Stimulated activated CD8-positive, alpha-beta memory T cell treated with anti-CD3 and anti-CD28 coated beads, Interleukin-7, amount 100 ng/mL, for 4 hours (primary cell): ENCODE data around the gene YARS1.

Experiments
- DNase-seq, 2 donors: peaks; one replicate each; pipeline ENCODE4 v3.0.0-alpha.2; 2020; ENCODE audit warnings: low read depth in 2 of 2

The YARS1 gene

GRCh38 chr1:32817159-32817814 is at the start of gene YARS1, which contains the start of gene S100PBP:
YARS1 (minus strand) TSS chr1:32817358; CDS start chr1:32817244, 114 bp downstream.
S100PBP (plus strand) TSS chr1:32817653; CDS start chr1:32826100, 8,447 bp downstream.
- DNase-seq, result peak; percentile 99

DNA sequence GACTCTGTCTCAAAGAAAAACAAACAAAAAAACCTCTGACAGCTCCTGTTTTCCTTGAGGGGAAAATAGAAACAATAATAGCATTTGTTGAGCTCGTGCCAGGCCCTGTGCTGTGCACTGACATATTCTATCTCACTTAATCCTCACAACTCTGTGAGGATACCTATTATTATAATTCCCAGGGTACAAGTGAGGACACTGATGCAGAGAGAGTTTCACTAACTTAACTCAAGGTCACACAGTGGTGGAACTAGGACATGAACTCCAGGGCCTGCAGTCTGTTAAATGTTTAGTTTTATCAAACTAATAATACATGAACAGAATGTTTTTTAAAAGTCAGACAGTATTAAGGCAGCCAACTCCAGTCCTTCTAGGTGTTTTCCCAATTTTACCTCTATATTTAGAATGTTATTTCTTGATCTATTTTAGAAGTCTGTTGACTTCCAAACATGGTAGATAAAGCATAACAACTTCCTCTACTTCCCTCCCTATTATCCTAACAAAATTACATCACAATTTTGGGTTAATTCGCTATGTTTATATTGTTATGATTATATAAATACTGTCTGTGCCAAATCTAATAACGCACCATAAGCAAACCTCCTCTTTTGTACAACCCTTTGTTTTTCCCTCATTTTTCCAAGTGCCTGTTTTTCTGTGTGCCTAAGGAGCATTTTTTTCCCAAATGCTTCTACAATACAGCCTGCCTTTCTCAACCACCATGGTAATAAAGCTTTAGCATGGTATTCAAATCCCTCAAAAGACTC is 48.7 kb upstream of the YARS1 start:
- no peak for DNase-seq

DNA sequence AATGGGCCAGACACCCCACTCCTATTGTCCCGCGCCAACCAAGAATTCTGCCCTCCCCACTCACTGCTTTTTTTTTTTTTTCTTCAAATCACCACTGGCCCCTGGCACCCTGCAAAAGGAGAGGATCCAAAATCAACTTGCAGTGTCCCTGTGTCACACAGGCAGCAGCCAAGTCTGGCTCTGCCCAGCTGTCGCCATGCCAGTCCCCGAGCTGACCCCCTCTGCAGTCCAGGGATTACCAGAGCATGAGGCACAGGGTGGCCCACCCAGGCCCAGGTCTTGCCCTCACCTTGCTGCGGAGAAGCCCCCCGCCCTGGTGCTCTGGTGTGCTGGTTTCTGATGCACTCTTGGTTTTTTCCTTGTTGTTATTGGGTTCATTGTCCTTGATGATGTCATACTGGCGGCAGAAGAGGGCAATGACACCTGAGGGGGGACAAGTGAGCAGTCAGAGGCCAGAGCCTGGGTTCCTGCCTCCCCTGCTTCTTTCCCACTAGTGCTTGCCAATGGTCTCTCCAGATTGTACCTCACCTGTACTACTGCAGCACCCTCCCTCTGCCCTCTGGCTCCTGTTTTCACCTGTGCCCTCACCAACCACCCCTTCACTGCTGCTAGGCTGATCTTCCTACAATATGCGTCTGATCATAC is 47.3 kb upstream of the YARS1 start:
- DNase-seq, result no peak

- no peak for DNase-seq
Observed at GRCh38 chr1:32863881-32864245, 46.7 kb upstream of the YARS1 start.

- no peak for DNase-seq
Observed at GRCh38 chr1:32863218-32863880, 46.2 kb upstream of the YARS1 start.

GRCh38 chr1:32861904-32862695 is 44.9 kb upstream of the YARS1 start:
- DNase-seq, result no peak

GRCh38 chr1:32860566-32860965 is 43.4 kb upstream of the YARS1 start:
- DNase-seq, result no peak

GRCh38 chr1:32859915-32860314 is 42.8 kb upstream of the YARS1 start:
- no peak for DNase-seq

- DNase-seq, result no peak
Observed at GRCh38 chr1:32858791-32859190, 41.6 kb upstream of the YARS1 start.

DNA sequence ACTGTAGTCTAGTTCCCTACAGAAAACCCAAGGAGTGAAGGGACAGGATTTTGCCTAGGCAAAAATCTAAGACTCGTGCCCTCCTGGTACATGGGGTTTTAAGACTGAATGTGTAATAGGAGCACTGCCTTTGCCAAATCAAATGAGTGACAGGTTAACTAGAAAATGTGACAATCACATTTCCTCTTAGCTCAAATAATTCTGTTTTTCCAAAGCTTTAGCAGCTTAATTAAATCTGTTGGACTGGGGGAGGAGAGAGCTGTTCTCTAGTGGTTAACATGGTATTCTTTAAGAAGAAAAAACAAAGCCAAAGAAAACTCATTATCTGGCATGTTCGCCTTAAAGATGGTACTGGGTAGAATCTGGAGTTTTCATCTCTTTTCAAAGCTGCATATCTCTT is 41.0 kb upstream of the YARS1 start:
- DNase-seq, result no peak

- no peak for DNase-seq
Observed at GRCh38 chr1:32855861-32856617, 38.9 kb upstream of the YARS1 start.

DNA sequence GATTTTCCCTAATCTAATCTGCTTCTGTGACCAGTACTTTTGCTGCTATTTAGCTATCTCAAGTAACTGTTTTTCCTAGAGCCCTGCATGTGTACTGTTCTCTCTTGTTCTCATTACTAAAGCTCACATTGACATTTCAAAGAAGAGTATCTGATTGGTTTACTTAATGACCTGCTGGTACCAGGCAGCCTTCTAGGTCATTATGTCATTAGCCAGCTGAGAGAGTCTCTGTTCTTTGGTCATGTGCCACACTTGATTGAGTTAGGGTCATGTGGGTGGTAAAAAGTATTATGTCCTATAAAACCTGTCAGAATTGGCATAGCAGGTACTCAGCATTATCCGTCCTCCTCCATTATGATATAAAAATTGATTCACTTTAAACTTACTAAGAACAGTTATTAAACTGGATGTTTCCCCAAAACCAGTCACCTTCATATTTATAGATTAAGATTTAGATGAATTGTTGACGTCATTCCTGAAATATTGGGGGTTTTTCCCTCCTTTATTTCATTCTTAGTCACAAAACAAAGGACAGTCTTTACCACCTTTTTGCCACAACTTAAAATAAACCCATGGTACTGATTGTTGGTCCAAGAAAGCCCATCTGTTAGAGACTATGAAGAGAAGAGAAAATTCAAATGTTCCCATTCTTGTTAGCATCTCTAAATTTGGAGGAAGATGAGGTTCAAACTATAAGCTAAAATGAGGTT is 31.4 kb upstream of the YARS1 start:
- DNase-seq, result no peak

DNA sequence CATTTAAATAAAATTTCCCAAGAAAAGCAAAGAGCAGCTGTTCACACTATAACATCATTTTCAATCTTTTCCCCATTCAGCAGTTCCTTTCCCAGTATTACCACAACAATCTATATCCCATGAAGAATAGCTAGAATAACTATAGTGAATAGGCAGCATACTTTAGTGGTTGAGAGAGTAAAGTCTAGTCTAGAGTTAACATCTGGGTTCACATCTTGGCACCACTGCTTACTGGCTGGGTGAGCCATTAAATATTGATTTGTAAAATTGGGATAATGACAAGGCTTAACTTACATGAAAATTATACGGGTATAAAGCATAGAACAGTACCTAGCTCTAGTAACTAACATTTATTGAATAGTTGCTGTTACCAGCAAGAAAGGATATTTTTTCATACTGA is 14.7 kb upstream of the YARS1 start:
- no peak for DNase-seq

DNA sequence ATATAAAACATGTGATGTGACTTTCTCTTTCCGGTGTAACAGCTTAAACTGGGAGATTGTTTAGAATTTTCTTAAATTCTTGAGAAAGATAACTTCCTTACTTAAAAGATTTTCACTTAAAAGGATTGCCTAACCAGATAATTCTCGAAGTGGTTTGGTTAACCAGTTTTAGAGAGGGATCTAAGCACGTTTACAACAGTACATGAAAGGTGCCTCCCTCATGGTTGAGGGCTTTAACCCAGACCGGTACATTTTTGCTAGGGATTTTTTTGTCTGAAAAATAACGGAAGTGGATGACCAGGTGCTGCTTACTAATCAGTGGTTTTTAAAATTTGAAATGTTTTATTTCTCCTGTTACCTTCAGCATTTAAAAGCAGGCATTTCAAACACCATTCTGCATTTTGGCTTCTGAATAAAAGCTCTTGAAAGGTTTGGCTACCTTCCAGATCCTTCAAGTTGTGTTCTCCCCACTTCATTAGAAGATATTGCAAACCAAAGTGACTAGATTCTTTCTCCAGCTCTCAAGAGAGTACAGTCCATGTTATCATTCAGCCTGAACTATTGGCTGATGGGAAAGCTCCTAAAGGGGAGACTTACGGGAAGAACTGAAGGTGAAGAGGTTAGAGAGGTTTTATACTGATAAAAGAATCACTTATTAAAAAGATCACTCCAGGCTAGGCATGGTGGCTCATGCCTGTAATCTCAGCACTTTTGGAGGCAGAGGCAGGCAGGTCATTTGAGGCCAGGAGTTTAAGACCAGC is 13.1 kb upstream of the YARS1 start:
- DNase-seq, result no peak

- no peak for DNase-seq
Observed at GRCh38 chr1:32828341-32828740, 11.2 kb upstream of the YARS1 start.

DNA sequence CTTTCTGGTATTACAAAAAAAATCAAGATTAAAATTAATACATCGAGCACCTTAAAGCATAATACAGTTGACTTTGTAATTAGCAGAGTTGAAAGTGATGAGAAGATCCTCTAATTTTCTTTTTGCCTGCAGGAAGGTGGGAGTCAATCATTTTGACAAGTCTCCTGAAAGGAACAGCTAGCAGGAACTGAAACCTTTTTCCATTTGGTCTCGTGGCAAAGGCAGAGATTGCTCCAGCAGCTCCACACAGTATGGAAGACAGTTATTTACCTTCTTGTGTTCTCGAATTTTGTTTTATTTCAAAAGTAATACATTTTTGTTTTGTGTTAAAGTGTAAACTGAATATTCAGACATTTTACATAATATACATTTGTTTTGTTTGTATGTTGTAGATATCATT is 8.0 kb upstream of the YARS1 start:
- DNase-seq, result no peak

- DNase-seq, result no peak
Observed at GRCh38 chr1:32818804-32819541, 1.8 kb upstream of the YARS1 start.
